Tibial artery (tissue), 4 donors: Measurements from ENCODE around the gene SIX2.

Source experiments
- DNase-seq, 2 donors: peaks; one replicate each; pipeline ENCODE4 v3.0.0-alpha.2; 2019
- H3K27ac ChIP-seq, 2 donors: fragments of 200-600 bp; sonication (generic) in 1 of 2; 1 replicate in 1 of 2; 2 replicates in 1 of 2; pipeline ENCODE4 v1.5.1; 2018 to 2019; ENCODE audit warnings: mild to moderate bottlenecking in 1 of 2
- H3K27me3 ChIP-seq, 2 donors: fragments of 200-600 bp; sonication (generic) in 1 of 2; one replicate each; pipeline versions ENCODE4 v1.5.1 to v1.6.0; 2016 to 2019
- H3K36me3 ChIP-seq, 3 donors: fragments of 200-600 bp; sonication (generic) in 2 of 3; one replicate each; pipeline ENCODE4 v1.5.1; 2016 to 2019; ENCODE audit warnings: mild to moderate bottlenecking in 2 of 3
- H3K4me1 ChIP-seq, 4 donors: fragments of 200-600 bp; sonication (generic) in 2 of 4; 1 replicate in 3 of 4; 2 replicates in 1 of 4; pipeline ENCODE4 v1.5.1; 2016 to 2019
- H3K4me3 ChIP-seq, 2 donors: fragments of 200-600 bp; sonication (generic) in 1 of 2; 1 replicate in 1 of 2; 2 replicates in 1 of 2; pipeline ENCODE4 v1.5.1; 2018 to 2019; ENCODE audit warnings: mild to moderate bottlenecking in 2 of 2
- H3K9me3 ChIP-seq, 3 donors: fragments of 200-600 bp; sonication (generic) in 1 of 3; one replicate each; pipeline ENCODE4 v1.5.1; 2016 to 2019
- CTCF ChIP-seq, 2 experiments: fragments of 200-600 bp in 1 of 2; fragments of 450-650 bp in 1 of 2; IDR thresholded peaks; one replicate each; pipeline ENCODE4 v1.5.1; 2017 to 2019; ENCODE audit warnings: antibody characterized with exemption in 2 of 2, mild to moderate bottlenecking in 1 of 2, moderate library complexity in 1 of 2
- intact Hi-C: fragments of 100-400 bp; cut with DNase I; formaldehyde crosslinking; loops from one replicate; pipeline ENCODE4 v1.15.0; 2023; ENCODE audit warnings: low total_unique reads

Gene SIX2

DNA sequence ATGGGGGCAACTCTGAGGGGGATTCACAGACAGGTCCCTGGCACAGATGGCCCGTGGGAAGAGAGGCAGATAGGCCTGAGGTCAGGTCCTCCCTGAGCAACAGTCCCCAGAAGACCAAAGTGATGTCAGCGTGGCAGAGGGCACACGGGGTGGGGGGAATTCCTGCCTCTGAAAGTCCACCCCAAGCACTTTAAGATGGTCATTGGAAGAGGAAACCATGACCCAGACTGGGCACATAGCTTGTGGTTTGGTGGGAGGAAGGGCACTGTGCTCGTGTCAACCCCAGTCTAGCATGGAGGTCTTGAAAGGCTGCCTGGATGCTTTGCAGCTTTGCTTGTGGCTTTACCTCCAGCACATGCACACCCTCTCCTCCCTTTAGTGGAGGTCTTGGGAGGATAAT, 38.0 kb upstream of the SIX2 start:
- no peak for TF ChIP-seq CTCF (IDR thresholded peaks at IDR 0.05)
- peaks cover 0 to 3% of the 10 kb centered on the region in 2 donors for H3K27me3 ChIP-seq

GRCh38 chr2:45046786-45047185, 37.5 kb upstream of the SIX2 start:
- no peaks in the 10 kb centered on the region for H3K36me3 ChIP-seq
- no peak for DNase-seq
- peaks cover 0 to 3% of the 10 kb centered on the region in 2 donors for H3K27me3 ChIP-seq
- no peaks in the 10 kb centered on the region for H3K9me3 ChIP-seq
- intact Hi-C loops: no loop called here
- no peaks in the 10 kb centered on the region for H3K4me1 ChIP-seq
- TF ChIP-seq CTCF (IDR thresholded peaks at IDR 0.05): no peak
- H3K4me3 ChIP-seq: no peak overlapping the region
- no peak overlapping the region for H3K27ac ChIP-seq

More for the DNA sequence above, 38.0 kb upstream of the SIX2 start:
- H3K4me1 ChIP-seq: no peaks in the 10 kb centered on the region
- H3K27ac ChIP-seq: no peak overlapping the region
- intact Hi-C loops: no loop called here
- no peaks in the 10 kb centered on the region for H3K36me3 ChIP-seq
- no peaks in the 10 kb centered on the region for H3K9me3 ChIP-seq
- DNase-seq: no peak
- H3K4me3 ChIP-seq: no peak overlapping the region

DNA sequence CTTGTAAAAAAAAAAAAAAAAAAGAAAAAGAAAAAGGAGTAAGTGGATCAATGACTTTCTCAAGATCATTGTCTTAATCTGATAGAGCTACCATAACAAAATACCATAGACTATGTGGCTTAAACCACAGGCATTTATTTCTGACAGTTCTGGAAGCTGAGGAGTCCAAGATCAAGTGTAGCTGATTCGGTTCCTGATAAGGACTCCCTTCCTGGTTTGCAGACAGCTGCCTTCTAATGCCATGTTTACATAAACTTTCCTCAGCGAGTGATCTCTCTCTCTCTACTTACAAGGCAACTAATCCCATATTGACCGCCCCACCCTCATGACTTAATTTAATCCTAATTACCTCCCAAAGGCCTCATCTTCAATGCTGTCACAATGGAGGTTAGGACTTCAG, 36.5 kb upstream of the SIX2 start:
- no peak overlapping the region for H3K27ac ChIP-seq
- no peaks in the 10 kb centered on the region for H3K36me3 ChIP-seq
- intact Hi-C loops: no loop called here
- H3K4me3 ChIP-seq: no peak overlapping the region
- no peaks in the 10 kb centered on the region for H3K9me3 ChIP-seq
- no peak for DNase-seq
- peaks cover 0 to 3% of the 10 kb centered on the region in 2 donors for H3K27me3 ChIP-seq
- no peak for TF ChIP-seq CTCF (IDR thresholded peaks at IDR 0.05)
- H3K4me1 ChIP-seq: no peaks in the 10 kb centered on the region

DNA sequence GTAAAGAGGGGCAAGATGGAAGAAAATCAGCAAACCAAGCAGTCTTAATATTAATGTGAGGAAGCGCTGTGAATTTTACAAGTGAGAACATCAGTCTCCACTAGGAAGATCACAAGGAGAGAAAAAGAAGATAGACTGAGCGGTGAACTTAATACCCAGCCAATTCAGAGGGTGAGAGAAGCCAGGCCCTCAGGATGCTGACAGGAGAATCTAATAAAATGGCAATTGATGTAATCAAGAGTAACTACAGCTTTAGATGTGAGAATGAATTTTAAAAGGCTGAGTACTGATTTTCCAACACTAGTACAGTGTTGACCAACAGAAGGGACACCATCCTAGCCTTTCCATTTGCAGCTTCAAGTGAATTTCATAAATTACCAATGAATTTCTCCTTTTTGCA, 35.7 kb upstream of the SIX2 start:
- no peaks in the 10 kb centered on the region for H3K9me3 ChIP-seq
- H3K4me1 ChIP-seq: no peaks in the 10 kb centered on the region
- H3K36me3 ChIP-seq: no peaks in the 10 kb centered on the region
- H3K4me3 ChIP-seq: no peak overlapping the region
- peaks cover 0 to 3% of the 10 kb centered on the region in 2 donors for H3K27me3 ChIP-seq
- no peak overlapping the region for H3K27ac ChIP-seq
- no peak for DNase-seq
- intact Hi-C loops: no loop called here
- no peak for TF ChIP-seq CTCF (IDR thresholded peaks at IDR 0.05)

GRCh38 chr2:45043174-45043573, 33.9 kb upstream of the SIX2 start:
- Histone ChIP-seq H3K4me1 (no peaks in the 10 kb centered on the region), H3K9me3 (no peaks in the 10 kb centered on the region), H3K36me3 (no peaks in the 10 kb centered on the region), H3K4me3 (no peak overlapping the region), H3K27me3 (peaks cover 0 to 3% of the 10 kb centered on the region in 2 donors), H3K27ac (no peak overlapping the region)
- intact Hi-C loops: no loop called here
- TF ChIP-seq CTCF (IDR thresholded peaks at IDR 0.05): no peak
- DNase-seq: no peak

- intact Hi-C loops: no loop called here
- H3K9me3 ChIP-seq: no peaks in the 10 kb centered on the region
- H3K27me3 ChIP-seq: peaks cover 0 to 3% of the 10 kb centered on the region in 2 donors
- TF ChIP-seq CTCF (IDR thresholded peaks at IDR 0.05): no peak
- DNase-seq: no peak
- no peaks in the 10 kb centered on the region for H3K36me3 ChIP-seq
- no peak overlapping the region for H3K4me3 ChIP-seq
- H3K4me1 ChIP-seq: no peaks in the 10 kb centered on the region
- no peak overlapping the region for H3K27ac ChIP-seq
These were observed 33.1 kb upstream of the SIX2 start for GRCh38 chr2:45042401-45042800.
